K562 (cell line): Measurements from ENCODE around the gene FAM228A. TPM values are rescaled to one million over a fixed set of nuclear protein-coding genes. Genes with fewer than 3 reads are reported as not detected.

ENCODE experiments used
- ATAC-seq: fragments of 200-7000 bp; cut with Tn5 transposase; 3 replicates; pipeline ENCODE4 v1.9.1; 2020; ENCODE audit warnings: moderate library complexity
- BruUV-seq: library from RNA; stranded (reverse); fragments of 400-500 nt; replicated peaks from 2 replicates; lab custom pipeline; 2021; lab: Mats Ljungman, UMichigan
- CTCF ChIA-PET: fragments of 300-600 bp; formaldehyde crosslinking; extraction: SDS; loops from one replicate; lab custom pipeline; 2021; ENCODE audit warnings: low intra/inter-chr PET ratio; lab: Yijun Ruan, JAX
- POLR2A ChIA-PET: fragments of 300-600, 350-650 bp; sonication (Branson Sonifier 250); formaldehyde crosslinking; extraction: SDS; loops from one replicate; lab custom pipeline; 2021; ENCODE audit warnings: antibody characterized with exemption, inconsistent platforms; lab: Yijun Ruan, JAX
- DNase-seq, 4 experiments: peaks; one replicate each; pipeline versions ENCODE4 v3.0.0 to v3.0.0-alpha.2; 2011 to 2018; ENCODE audit warnings: low spot score in 3 of 4, mixed read lengths in 3 of 4; ENCODE audit errors: extremely low read depth in 1 of 4
- FAIRE-seq: peaks from 2 replicates; lab custom pipeline; 2011; peaks lifted over from hg19 to GRCh38; lab: Jason Lieb, UNC
- H2AFZ ChIP-seq: 2 replicates; pipeline ENCODE4 v1.6.0; 2011; ENCODE audit warnings: low read depth, low read length, control low read depth, inconsistent platforms
- H3K27ac ChIP-seq: fragments of 200-600 bp; 3 replicates; pipeline ENCODE4 v1.8.0; 2011; ENCODE audit warnings: low read depth, mild to moderate bottlenecking, control low read depth, inconsistent platforms, low read length, moderate library complexity, mixed read lengths; ENCODE audit errors: extremely low read depth
- H3K27me3 ChIP-seq, 2 experiments: fragments of 300-600 bp in 1 of 2; 2 replicates in 1 of 2; 3 replicates in 1 of 2; pipeline versions ENCODE4 v1.6.0 to v1.8.0; 2011; ENCODE audit warnings: inconsistent platforms in 2 of 2, low read length in 2 of 2, mild to moderate bottlenecking in 1 of 2, mixed read lengths in 1 of 2, moderate library complexity in 1 of 2; ENCODE audit not compliant: control insufficient read depth in 2 of 2, insufficient read depth in 2 of 2
- H3K36me3 ChIP-seq: fragments of 300-600 bp; 3 replicates; pipeline ENCODE4 v1.8.0; 2011; ENCODE audit warnings: mild to moderate bottlenecking, low read length, inconsistent platforms; ENCODE audit not compliant: control insufficient read depth, insufficient read depth
- H3K4me1 ChIP-seq, 2 experiments: fragments of 200-600 bp in 1 of 2; replicated peaks in 1 of 2; 2 replicates in 1 of 2; 3 replicates in 1 of 2; pipeline versions ENCODE4 v1.5.1 to v1.8.0; 2011; ENCODE audit warnings: inconsistent platforms in 2 of 2, low read length in 2 of 2, mild to moderate bottlenecking in 1 of 2, mixed read lengths in 1 of 2, moderate library complexity in 1 of 2; ENCODE audit not compliant: control insufficient read depth in 2 of 2, insufficient read depth in 2 of 2
- H3K4me2 ChIP-seq: 2 replicates; pipeline ENCODE4 v1.6.1; 2011; ENCODE audit warnings: low read length, control low read depth, inconsistent platforms, mixed read lengths; ENCODE audit not compliant: insufficient read depth
- H3K4me3 ChIP-seq: fragments of 200-600 bp; sonication (generic), shearing (Covaris generic); 2 replicates; pipeline ENCODE4 v1.5.1; 2016; ENCODE audit warnings: control low read depth, inconsistent platforms
- H3K79me2 ChIP-seq: fragments of 200-600 bp; 3 replicates; pipeline ENCODE4 v1.8.0; 2011; ENCODE audit warnings: low read length, inconsistent platforms; ENCODE audit not compliant: control insufficient read depth, insufficient read depth
- H3K9ac ChIP-seq, 2 experiments: 2 replicates each; pipeline versions ENCODE4 v1.6.0 to v1.6.1; 2011; ENCODE audit warnings: low read depth in 2 of 2, low read length in 2 of 2, control low read depth in 1 of 2, inconsistent platforms in 1 of 2, mild to moderate bottlenecking in 1 of 2, mixed read lengths in 1 of 2; ENCODE audit not compliant: insufficient read depth in 1 of 2
- H3K9me1 ChIP-seq: one replicate; pipeline ENCODE4 v1.6.0; 2011; ENCODE audit warnings: inconsistent platforms, mild to moderate bottlenecking, low read length, moderate library complexity; ENCODE audit not compliant: control insufficient read depth, insufficient read depth
- H3K9me3 ChIP-seq: replicated peaks from 2 replicates; pipeline ENCODE4 v1.5.1; 2011; ENCODE audit warnings: low read depth, low read length, inconsistent platforms; ENCODE audit not compliant: control insufficient read depth, insufficient read depth
- H4K20me1 ChIP-seq: replicated peaks from 2 replicates; pipeline ENCODE4 v1.6.1; 2011; ENCODE audit warnings: low read length, inconsistent platforms, mixed read lengths; ENCODE audit not compliant: control insufficient read depth, insufficient read depth
- ARID2 ChIP-seq: fragments of 450-650 bp; IDR thresholded peaks from 2 replicates; pipeline ENCODE4 v1.6.1; 2017; ENCODE audit warnings: antibody characterized with exemption, mild to moderate bottlenecking
- BMI1 ChIP-seq: fragments of 150-350 bp; IDR thresholded peaks from 2 replicates; pipeline ENCODE4 v1.6.1; 2014; ENCODE audit warnings: low read length
- C11orf30 ChIP-seq: fragments of 450-650 bp; IDR thresholded peaks from 2 replicates; pipeline ENCODE4 v1.6.1; 2016; ENCODE audit warnings: low read depth, mild to moderate bottlenecking
- CUX1 ChIP-seq: fragments of 200-800 bp; sonication (Bioruptor generic); IDR thresholded peaks from 2 replicates; pipeline ENCODE4 v1.6.1; 2016; ENCODE audit warnings: missing genetic modification characterization, missing compliant biosample characterization
- DLX4 ChIP-seq: fragments of 250-450 bp; sonication (Bioruptor Pico); IDR thresholded peaks from 2 replicates; pipeline ENCODE4 v1.6.1; 2021; ENCODE audit warnings: mild to moderate bottlenecking
- FOXJ3 ChIP-seq: sonication (generic); formaldehyde crosslinking; IDR thresholded peaks from 2 replicates; pipeline ENCODE4 v1.4.0; 2020; ENCODE audit warnings: mild to moderate bottlenecking, missing genetic modification reagents
- HIVEP1 ChIP-seq: fragments of 250-450 bp; sonication (Bioruptor Pico); IDR thresholded peaks from 2 replicates; pipeline ENCODE4 v1.4.0; 2020; ENCODE audit warnings: mild to moderate bottlenecking
- MTA2 ChIP-seq: fragments of 450-650 bp; IDR thresholded peaks from 2 replicates; pipeline ENCODE4 v1.6.1; 2016; ENCODE audit warnings: low read depth
- PURB ChIP-seq: sonication (generic); formaldehyde crosslinking; IDR thresholded peaks from 2 replicates; pipeline ENCODE4 v1.9.0; 2021; ENCODE audit warnings: low read depth, mild to moderate bottlenecking, missing genetic modification reagents
- SRSF9 ChIP-seq: fragments of 200-400 bp; formaldehyde crosslinking; IDR thresholded peaks from 2 replicates; pipeline ENCODE4 v1.6.1; 2017; ENCODE audit warnings: low read depth, low read length, borderline replicate concordance
- XRCC4 ChIP-seq: IDR thresholded peaks from one replicate; pipeline ENCODE4 v1.6.1; 2011; ENCODE audit not compliant: insufficient read depth, insufficient read length; ENCODE audit errors: extremely low read depth
- ZBTB8A ChIP-seq: fragments of 450-650 bp; IDR thresholded peaks from 2 replicates; pipeline ENCODE4 v1.6.1; 2018; ENCODE audit warnings: mild to moderate bottlenecking, moderate library complexity; ENCODE audit not compliant: partially characterized antibody
- ZNF224 ChIP-seq: sonication (generic); formaldehyde crosslinking; IDR thresholded peaks from 2 replicates; pipeline ENCODE4 v1.8.0; 2022; ENCODE audit warnings: mild to moderate bottlenecking, missing genetic modification reagents
- ZNF57 ChIP-seq: fragments of 450-650 bp; formaldehyde crosslinking; IDR thresholded peaks from 2 replicates; pipeline ENCODE4 v1.4.0; 2020; ENCODE audit warnings: mild to moderate bottlenecking, moderate library complexity
- WGBS: fragments of 100-300 bp; shearing (Covaris generic); methylation state at CpG from one replicate; pipeline ENCODE4 v1.1.6; 2016; ENCODE audit warnings: low coverage, mixed read lengths; ENCODE audit not compliant: insufficient coverage; ENCODE audit errors: missing lambda C conversion rate; 5-methylcytosine and 5-hydroxymethylcytosine counted together
- in situ Hi-C: fragments of 300-500 bp; cut with MboI; formaldehyde crosslinking; loops from 4 replicates; pipeline ENCODE4 v1.15.0; 2018; ENCODE audit warnings: inconsistent platforms, mixed read lengths
- intact Hi-C: fragments of 100-400 bp; cut with micrococcal nuclease; formaldehyde crosslinking; loops from 2 replicates; pipeline ENCODE4 v1.14.2; 2022
- polyA plus RNA-seq, 8 experiments: library from polyadenylated mRNA; depleted of rRNA in 4 of 8; stranded (reverse) in 5 of 8; unstranded in 3 of 8; fragments of >200 nt; fragmentation: Nextera tagmentation in 2 of 8; fragmentation: Illumina TruSeq in 1 of 8; extraction: Ambion mirVana in 2 of 8; extraction: Trizol in 1 of 8; gene quantifications; 2 replicates each; pipeline versions ENCODE4 v1.2.1 to v1.2.3, GENCODE V29; 2011 to 2014; ENCODE audit warnings: inconsistent platforms in 1 of 8, missing spikeins in 1 of 8
- total RNA-seq, 7 experiments: library from RNA; depleted of rRNA in 6 of 7; stranded (reverse); fragments of >200 nt in 6 of 7; fragmentation: Illumina TruSeq in 2 of 7; extraction: Trizol in 2 of 7; gene quantifications; 2 replicates each; pipeline versions ENCODE4 v1.2.1 to v1.2.3, GENCODE V29; 2011 to 2021; ENCODE audit warnings: low replicate concordance in 1 of 7

Gene FAM228A
- total and polyA plus RNA-seq, 9 of the 15 experiments (the other 6 are each of a cell fraction or from before 2014, with no cell fraction given), result not detected

GRCh38 chr2:24190503-24190902 is 15.7 kb downstream of the FAM228A start:
- intact Hi-C loops, result no loop called here
- no peaks in the 10 kb centered on the region; a peak in 1 of 5 replicates for H3K4me1 ChIP-seq
- no peaks in the 10 kb centered on the region for H4K20me1 ChIP-seq
- no peaks in the 10 kb centered on the region for H3K79me2 ChIP-seq
- ChIA-PET CTCF (interaction anchor here (0.6 kb wide), 1 partner anchor 33 kb away, joined by 4 read pairs; no protein-coding TSS in a partner anchor), POLR2A (interaction anchor here (1.1 to 1.3 kb wide), 2 partner anchors 10 to 16 kb away, joined by 3 to 4 read pairs; no protein-coding TSS in a partner anchor)
- H2AFZ ChIP-seq, result peak overlapping the region; percentile 2; the same call in 1 of the 2 replicates
- WGBS, result 19% methylated on average over 8 of the region's 9 CpGs
- FAIRE-seq, result no peak
- no peak overlapping the region for H3K27ac ChIP-seq
- peaks cover 3% of the 10 kb centered on the region; the same call in 1 of the 2 replicates for H3K9me3 ChIP-seq
- H3K9me1 ChIP-seq, result no peaks in the 10 kb centered on the region
- H3K4me3 ChIP-seq, result no peak overlapping the region
- peaks cover 10 to 15% of the 10 kb centered on the region in 2 experiments; a peak in 4 of 5 replicates for H3K27me3 ChIP-seq
- H3K4me2 ChIP-seq, result no peak overlapping the region
- no peak overlapping the region for H3K9ac ChIP-seq
- DNase-seq, result no peak
- peak; percentile 63 for ATAC-seq
- BruUV-seq, result no TSS peak
- H3K36me3 ChIP-seq, result no peaks in the 10 kb centered on the region
- in situ Hi-C loops, result no loop called here
- no peak for TF ChIP-seq ZBTB8A
- no peak for TF ChIP-seq BMI1
- no peak for TF ChIP-seq FOXJ3 (CRISPR knock-in tag)
- no peak for TF ChIP-seq MTA2
- no peak for TF ChIP-seq XRCC4
- no peak for TF ChIP-seq ZNF224 (CRISPR knock-in tag)
- TF ChIP-seq ZNF57 (CRISPR knock-in tag), result no peak
- no peak for TF ChIP-seq DLX4
- TF ChIP-seq HIVEP1, result no peak
- TF ChIP-seq ARID2, result no peak
- no peak for TF ChIP-seq PURB
- no peak for TF ChIP-seq SRSF9
- TF ChIP-seq CUX1 (CRISPR knock-in tag), result no peak
- TF ChIP-seq C11orf30, result no peak
